GM21786 (cell line): ENCODE measurements around the gene CEP112.
"Not testable (repeated sequence)": the region's sequence is repeated elsewhere in the genome, so short reads cannot be mapped to it uniquely, and the experiment has no call there.

ENCODE experiments used
- ATAC-seq: cut with Tn5 transposase; IDR thresholded peaks from one replicate; pipeline ENCODE4 v1.9.1; 2021; ENCODE audit not compliant: unreplicated experiment

CEP112 gene

GRCh38 chr17:66085221-66085620 lies 106.7 kb downstream of the CEP112 start:
- no peak for ATAC-seq

GRCh38 chr17:66080670-66081069 lies 111.3 kb downstream of the CEP112 start:
- not testable (repeated sequence) for ATAC-seq

DNA sequence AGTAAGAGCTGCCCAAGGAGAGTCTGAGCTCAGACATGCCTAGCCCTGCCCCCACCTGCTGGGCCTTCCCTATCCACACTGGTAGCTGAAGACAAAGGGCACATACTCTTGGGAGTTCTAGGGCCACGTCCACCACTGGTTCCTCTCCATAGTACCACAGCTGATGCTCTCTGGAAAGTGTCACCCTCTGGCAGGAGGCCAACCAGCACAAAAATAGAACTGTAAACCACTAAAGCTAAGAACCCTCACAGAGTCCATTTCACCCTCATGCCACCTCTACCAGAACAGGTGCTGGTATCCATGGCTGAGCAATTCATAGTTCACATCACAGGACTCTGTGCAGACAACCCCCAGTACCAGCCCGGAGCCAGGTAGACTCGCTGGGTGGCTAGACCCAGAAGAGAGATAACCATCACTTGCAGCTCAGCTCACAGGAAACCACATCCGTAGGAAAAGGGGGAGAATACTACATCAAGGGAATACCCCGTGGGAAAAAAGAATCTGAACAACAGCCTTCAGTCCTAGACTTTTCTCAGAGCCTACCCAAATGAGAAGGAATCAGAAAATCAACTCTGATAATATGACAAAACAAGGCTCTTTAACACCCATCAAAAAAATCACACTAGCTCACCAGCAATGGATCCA lies 115.3 kb downstream of the CEP112 start:
- no peak for ATAC-seq

DNA sequence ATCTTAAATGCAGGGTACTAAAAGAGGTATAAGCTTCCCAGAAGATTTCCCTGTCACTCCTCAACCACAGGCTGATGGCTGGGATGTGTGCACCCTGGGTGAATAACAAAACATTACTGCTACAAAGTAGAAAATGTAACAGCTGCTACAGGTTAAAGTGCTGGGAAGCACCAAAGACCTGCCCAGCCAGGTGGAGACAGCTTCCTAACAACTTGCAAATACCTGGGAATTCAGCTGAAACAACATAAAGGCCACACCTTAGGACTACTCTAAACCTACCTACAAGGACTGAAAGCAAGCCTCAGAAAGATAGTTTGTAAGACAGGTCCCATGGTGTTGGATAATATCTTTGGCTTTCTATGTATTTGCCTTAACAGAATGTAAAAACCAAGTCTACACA lies 118.5 kb downstream of the CEP112 start:
- ATAC-seq = no peak

GRCh38 chr17:66063686-66064085 lies 128.2 kb downstream of the CEP112 start:
- no peak for ATAC-seq

DNA sequence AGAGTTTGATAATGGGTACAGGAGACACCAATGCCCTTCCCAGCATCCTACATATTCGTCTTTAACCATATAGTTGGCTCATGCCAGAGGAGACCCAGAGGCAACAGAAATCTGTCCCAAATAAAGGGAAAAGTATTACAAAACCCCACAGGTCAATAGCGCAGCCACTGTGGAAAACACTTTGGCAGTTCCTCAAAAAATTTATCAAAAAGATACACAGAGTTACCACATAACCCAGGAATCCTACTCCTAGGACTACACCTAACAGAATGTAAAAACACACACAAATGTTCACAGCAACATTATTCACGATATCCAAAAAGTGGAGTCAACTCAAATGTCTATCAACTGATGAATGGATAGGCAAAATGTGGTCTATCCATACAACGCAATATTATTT lies 135.8 kb downstream of the CEP112 start:
- no peak for ATAC-seq

DNA sequence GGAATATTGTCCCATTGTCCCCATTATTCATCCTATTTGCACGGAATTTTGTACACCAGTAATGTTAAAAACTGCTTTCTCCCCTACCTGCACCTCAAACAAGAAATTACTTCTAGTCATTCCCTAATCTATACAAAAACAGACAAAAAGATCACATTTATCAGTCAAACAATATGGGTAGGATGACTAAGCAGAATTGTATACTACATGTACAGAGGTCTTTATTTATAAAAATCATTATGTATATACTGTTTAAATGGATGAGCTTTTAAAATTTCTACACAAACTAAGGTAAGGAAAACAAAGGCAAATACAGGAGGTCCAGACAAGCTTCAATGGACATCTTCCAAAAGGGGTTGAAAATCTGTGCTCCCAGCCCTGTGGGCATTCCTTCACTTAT lies 137.7 kb downstream of the CEP112 start:
- no peak for ATAC-seq

- ATAC-seq = no peak
These were observed 147.8 kb downstream of the CEP112 start for GRCh38 chr17:66044083-66044482.

DNA sequence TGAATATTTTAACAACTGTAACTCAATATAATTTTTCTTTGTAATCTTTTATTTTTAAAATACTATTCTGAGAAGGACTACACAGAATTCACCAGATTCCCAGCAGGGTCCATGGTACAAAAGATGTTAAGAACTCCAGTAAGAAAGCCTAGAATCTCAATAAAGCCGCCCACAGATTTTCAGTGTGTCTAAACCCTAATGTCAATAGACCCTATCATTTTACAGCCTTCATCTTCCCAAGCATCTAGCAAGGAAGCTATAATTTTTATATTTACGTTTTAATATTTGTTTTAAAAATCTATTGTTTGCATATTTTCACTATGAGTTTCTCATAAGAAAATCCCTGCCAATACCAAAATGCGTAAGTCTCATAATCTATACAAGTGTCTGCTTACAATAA lies 148.5 kb downstream of the CEP112 start:
- ATAC-seq = no peak

GRCh38 chr17:66040402-66040801 lies 151.5 kb downstream of the CEP112 start:
- no peak for ATAC-seq

GRCh38 chr17:66038125-66038524 lies 153.8 kb downstream of the CEP112 start:
- no peak for ATAC-seq

DNA sequence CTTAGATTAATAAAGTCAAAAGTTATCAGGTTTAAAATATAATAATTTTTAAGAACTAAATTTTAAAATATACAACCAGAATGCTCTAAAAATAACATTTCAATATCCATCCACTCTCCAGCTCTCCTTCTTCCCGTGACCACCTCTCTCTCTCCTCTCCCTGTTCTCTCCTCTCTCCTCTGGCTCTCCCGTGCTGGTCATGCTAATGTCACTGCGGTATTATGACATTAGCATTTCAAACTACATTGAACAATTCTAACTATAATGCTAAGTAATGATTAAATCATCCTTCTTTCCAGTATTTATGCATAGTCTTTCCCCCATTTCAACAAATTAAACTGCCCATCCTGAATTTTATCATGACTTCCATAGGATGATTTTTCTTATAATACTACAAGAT lies 154.7 kb downstream of the CEP112 start:
- ATAC-seq = no peak

DNA sequence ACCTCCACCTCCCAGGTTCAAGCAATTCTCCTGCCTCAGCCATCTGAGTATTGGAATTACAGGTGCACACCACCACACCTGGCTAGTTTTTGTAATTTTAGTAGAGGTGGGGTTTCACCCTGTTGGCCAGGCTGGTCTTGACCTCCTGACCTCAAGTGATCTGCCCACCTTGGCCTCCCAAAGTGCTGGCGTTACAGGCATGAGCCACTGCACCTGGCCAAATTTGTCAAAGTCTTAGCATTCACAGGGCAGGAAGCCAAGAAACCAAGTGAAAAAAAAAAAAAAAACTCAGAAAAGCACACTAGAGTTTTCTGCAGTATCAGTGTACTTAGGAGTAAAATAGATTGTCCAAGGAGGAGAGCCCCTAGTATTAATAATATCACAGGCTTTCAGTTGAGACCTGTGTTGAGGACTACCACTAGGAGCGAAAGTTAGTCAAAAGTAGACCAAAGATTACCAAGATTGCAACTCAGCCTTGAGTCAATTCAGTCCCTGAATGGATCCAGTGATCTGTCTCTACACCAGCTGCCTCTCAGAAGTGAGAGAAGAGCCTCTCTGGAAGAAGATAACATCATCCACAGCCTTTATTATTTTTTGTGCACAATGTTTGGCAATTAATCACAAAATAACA lies 159.7 kb downstream of the CEP112 start:
- ATAC-seq = no peak

- ATAC-seq = no peak
These were observed 166.4 kb downstream of the CEP112 start for GRCh38 chr17:66025551-66025950.

GRCh38 chr17:66021757-66022156 lies 170.2 kb downstream of the CEP112 start:
- ATAC-seq = no peak

GRCh38 chr17:66018786-66019185 lies 173.1 kb downstream of the CEP112 start:
- ATAC-seq = no peak

- no peak for ATAC-seq
These were observed 175.7 kb downstream of the CEP112 start for GRCh38 chr17:66016231-66016630.

GRCh38 chr17:66008680-66009079 lies 183.3 kb downstream of the CEP112 start:
- ATAC-seq = no peak

GRCh38 chr17:66006654-66007053 lies 185.3 kb downstream of the CEP112 start:
- ATAC-seq = no peak

- ATAC-seq = no peak
These were observed 189.1 kb downstream of the CEP112 start for GRCh38 chr17:66002812-66003211.

DNA sequence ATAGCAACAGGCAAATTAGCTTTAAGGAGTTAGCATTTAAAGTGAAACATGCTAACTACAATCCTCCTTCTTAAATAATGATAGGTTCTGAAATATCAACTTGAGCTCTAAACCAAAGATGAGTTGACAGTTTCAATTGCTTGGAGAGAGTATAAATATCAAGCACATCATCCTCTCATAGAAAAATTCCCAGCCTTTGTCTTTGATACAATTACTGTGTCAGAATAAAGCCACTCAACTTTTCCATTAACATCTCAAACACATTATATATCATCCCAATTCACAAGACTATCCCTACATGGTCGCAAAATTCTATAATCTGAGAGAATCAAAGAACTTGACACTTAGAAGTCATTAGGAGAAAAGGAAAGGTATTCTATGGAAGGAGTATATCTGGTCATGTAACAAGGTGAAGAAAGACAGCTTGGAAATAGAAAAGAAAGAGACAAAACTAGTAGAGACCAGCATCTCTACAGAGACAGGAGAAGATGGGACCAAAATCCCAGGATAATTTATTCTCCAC lies 189.8 kb downstream of the CEP112 start:
- ATAC-seq = no peak

DNA sequence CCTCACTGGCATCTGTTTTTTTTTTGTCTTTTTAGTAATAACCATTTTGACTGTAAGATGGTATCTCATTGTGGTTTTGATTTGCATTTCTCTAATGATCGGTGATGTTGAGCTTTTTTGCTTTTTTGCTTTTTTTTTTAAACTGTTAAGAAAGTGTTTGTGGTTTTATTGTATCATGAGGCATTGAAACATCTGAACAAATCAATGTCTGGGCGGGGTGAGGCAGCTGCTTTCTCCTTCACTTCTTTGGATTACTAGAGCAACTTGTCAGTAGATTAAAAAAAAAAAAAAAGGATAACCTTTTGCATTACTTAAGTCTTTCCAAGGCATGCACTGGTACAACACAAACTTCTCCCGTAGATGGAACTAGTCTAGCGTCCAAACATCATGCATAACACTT lies 191.7 kb downstream of the CEP112 start:
- no peak for ATAC-seq

DNA sequence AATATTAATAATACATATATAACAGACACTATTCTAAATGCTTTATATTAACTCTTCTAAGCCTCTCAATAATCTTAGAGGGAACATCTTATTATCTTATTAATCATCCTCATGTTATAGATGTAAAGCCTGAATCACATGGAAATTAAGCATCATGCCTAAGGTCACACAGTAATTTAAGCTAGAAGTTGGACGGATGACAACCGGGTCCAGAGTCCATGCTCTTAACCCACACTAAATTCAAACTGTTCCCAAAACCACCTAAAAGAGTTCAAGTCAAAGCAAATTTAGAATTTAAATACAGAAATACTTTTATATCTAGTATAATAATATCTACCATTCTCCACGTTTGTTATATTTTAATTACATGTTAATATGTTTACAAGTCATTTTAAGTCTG lies 193.3 kb downstream of the CEP112 start:
- no peak for ATAC-seq
